Measurements from ENCODE around the gene PLEK.

GRCh38 chr2:68396093-68396492 is 31.0 kb downstream of the PLEK start:
- TF ChIP-seq ZFX (IDR thresholded peaks at IDR 0.05) = no peak
- TF ChIP-seq CTCF (conservative IDR thresholded peaks at IDR 0.05) = no peak

All from C4-2B (cell line).